Measurements from ENCODE around the gene TCEANC.
A peak's percentile ranks its signal among the peaks of the same experiment; 100 is the strongest.
"Not testable (repeated sequence)": the region's sequence is repeated elsewhere in the genome, so short reads cannot be mapped to it uniquely, and the experiment has no call there.

The TCEANC gene, protein sequence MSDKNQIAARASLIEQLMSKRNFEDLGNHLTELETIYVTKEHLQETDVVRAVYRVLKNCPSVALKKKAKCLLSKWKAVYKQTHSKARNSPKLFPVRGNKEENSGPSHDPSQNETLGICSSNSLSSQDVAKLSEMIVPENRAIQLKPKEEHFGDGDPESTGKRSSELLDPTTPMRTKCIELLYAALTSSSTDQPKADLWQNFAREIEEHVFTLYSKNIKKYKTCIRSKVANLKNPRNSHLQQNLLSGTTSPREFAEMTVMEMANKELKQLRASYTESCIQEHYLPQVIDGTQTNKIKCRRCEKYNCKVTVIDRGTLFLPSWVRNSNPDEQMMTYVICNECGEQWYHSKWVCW

GRCh38 chrX:13652850-13653693 lies at the start of gene TCEANC:
Gene TCEANC, plus strand, starts transcription at chrX:13653141. Its CDS starts 9,368 bp downstream, at chrX:13662509.
- DNase-seq, result peak; percentile 94

DNA sequence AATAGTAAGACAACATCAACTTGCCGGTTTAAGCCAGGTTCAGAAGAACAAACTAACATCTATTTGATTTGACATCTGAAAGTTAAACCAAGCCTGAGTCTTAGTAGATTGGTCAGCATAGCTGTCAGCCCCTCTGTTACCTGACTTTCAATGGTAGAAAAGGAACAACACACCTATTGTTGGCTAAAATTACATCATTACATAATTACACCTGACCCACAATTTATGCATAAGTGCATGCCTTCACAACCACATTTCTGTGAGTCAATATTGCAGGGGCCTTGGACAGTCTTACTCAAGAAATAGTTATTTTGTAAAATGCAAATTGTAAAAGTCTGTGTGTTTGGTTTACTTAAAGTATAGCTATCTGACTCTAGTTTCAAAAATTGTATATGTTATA lies 47.3 kb upstream of the TCEANC start:
- DNase-seq, result no peak

- DNase-seq, result no peak
Measured at GRCh38 chrX:13607331-13607995, 45.5 kb upstream of the TCEANC start.

- DNase-seq, result no peak
Measured at GRCh38 chrX:13607996-13608365, 45.0 kb upstream of the TCEANC start.

- DNase-seq, result no peak
Measured at GRCh38 chrX:13614154-13614553, 38.8 kb upstream of the TCEANC start.

- DNase-seq, result no peak
Measured at GRCh38 chrX:13620207-13620606, 32.7 kb upstream of the TCEANC start.

GRCh38 chrX:13622401-13622964 lies 30.5 kb upstream of the TCEANC start:
- no peak for DNase-seq

DNA sequence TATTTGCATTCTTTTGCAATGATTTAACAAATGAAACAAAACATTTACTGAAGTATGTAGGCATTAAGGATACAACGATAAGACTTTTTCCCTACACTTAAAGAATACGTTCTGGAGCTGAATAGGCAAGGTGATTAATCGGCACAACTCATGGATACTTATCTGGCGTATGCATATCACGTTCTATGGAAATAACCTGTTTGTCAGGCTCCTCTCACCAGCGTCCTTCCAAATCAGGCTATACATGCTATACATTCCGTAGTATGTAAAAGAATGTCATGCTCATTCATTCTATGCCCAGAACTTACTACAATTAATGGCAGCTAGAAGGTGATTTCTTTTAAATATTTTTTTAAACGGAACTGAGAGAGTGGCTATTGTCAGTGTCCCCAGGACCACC lies 25.6 kb upstream of the TCEANC start:
- no peak for DNase-seq

GRCh38 chrX:13637224-13637623 lies 15.7 kb upstream of the TCEANC start:
- not testable (repeated sequence) for DNase-seq

DNA sequence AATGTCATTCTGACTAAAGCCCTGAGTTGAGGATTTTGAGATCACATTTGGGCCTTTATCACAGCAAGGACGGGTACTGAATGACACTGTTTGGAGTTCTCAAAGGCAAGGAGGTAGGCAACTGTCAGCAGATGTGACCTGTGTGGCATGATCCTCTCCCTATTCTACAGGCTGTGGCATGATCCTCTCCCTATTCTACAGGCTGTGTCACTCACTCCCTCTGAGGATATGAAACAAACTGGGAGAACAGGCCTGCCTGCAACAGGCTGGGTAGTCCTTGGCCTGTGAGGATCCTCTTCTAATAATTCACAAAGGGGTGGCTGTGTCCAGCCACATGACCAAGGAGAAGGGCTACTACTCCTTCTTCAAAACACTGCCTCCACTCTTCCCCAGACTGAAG lies 14.9 kb upstream of the TCEANC start:
- no peak for DNase-seq

DNA sequence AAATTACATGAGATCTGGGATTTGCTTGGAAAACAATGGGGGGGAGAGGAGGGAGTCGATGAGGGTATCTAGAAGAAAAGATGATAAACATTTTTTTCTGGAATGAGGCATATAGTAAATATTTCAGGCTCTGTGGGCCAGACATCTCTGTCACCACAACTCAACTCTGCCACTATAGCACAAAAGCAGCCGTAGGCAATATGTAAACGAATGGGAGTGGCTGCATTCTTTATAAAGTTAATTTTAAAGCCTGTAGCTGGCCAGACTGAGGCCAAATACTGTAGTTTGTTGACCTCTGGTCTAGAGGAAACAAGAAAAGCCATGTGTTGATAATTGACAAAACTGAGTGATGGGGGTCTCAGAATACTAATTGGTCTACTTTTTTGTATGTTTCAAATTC lies 14.1 kb upstream of the TCEANC start:
- DNase-seq, result no peak

GRCh38 chrX:13641684-13642083 lies 11.3 kb upstream of the TCEANC start:
- DNase-seq, result not testable (repeated sequence)

DNA sequence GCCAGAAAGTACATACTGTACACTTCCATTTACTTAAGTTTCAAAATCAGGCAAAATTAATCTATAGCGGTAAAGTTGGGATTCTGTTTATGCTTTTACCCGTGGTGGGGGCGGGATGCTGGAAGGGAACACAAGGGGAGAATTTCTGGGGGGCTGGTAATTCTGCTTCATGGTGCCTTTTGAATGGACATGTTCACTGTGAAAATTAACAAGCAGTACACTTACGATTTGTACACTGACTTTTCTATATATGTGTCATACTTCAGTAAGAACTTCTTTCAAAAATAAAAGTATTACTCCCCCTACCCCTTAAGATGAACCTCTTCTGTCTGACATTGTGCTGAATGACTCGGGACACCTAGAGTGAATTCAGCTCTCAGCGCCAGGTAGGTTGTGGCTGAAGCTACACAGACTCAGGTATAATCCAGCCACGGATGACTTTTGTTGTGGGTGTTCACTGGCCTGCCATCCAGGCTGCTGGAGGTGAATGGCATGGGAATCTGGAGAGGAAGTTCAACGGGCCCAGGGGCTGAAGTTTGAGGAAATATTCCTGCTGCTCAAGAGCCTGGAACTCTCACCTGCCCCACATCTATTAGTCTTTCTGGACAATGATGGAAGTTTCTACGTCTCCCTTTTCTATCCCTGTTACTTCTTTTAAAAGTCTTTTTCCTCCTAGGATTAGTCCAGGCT lies 7.3 kb upstream of the TCEANC start:
- DNase-seq, result no peak

- DNase-seq, result peak; percentile 51
Measured at GRCh38 chrX:13646154-13646549, 6.8 kb upstream of the TCEANC start.

GRCh38 chrX:13647709-13648212 lies 5.2 kb upstream of the TCEANC start:
- peak; percentile 71 for DNase-seq

GRCh38 chrX:13648336-13648735 lies 4.6 kb upstream of the TCEANC start:
- DNase-seq, result not testable (repeated sequence)

DNA sequence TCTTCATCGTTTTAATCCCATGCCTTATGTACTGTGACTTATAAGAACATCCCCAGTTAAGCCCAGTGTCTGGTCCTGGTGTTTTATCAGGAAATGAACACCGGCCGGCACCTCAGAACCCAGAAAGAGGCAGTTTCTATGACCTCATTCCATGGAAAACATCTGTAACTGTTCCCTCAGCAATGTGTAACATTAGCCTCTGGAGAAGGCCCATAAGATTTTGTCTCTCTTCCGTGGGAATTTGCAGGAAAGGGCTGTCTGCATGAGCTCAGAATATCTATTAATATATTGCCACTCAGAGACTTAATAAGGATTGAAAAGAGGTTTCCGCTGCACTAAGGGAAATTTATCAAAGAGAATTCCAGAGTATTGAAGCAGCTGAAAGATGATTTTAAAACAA lies 3.1 kb upstream of the TCEANC start:
- DNase-seq, result no peak

- no peak for DNase-seq
Measured at GRCh38 chrX:13650318-13650717, 2.6 kb upstream of the TCEANC start.

- DNase-seq, result no peak
Measured at GRCh38 chrX:13651150-13651549, 1.8 kb upstream of the TCEANC start.

GRCh38 chrX:13652287-13652793 lies 601 bp upstream of the TCEANC start:
- DNase-seq, result no peak

DNA sequence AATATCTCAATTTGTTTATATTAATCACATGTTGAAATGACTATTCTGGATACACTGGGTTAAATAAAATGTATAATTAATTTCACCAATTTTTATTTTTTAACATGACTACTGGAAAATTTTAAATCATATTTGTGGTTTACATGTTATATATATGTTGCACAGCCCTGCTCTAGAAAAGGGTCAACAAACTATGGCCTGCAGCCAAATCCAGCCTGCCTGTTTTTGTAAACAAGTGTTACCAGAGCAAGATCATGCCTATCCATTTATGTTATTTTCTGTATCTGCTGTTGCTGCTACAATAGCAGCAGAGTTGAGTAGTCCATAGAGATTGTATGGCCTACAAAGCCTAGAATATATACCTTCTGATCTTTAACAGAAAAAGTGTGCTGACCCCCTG lies 1.2 kb downstream of the TCEANC start:
- no peak for DNase-seq

DNA sequence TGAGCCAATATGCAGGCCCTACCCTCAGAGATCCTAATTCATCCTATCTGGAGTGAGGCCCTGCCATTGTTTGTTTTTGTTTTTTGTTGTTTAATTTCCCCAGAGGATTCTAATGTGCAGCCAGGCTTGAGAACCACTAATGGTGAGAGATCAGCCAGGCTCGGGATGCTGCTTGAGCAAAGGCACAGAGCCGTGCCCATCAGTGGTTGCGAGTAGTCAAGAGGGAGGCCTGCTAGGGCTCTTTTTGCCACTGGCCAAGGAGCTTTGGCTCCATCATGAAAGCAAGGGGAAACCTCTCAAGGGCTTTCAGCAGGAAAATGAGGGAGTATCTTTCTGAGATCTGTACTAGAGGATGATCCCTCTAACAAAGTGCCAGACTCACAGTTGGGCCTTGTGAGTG lies 2.7 kb downstream of the TCEANC start:
- no peak for DNase-seq
